GM19240 (cell line): Measurements from ENCODE around the gene GPRC5B.

Experiments used
- DNase-seq: peaks from one replicate; pipeline ENCODE4 v3.0.0; 2011; ENCODE audit warnings: low spot score; ENCODE audit not compliant: insufficient read length

GPRC5B gene

GRCh38 chr16:19872179-19872863 lies 12.3 kb downstream of the GPRC5B start:
- DNase-seq, result no peak

- no peak for DNase-seq
Observed at GRCh38 chr16:19871721-19872120, 12.9 kb downstream of the GPRC5B start.

- no peak for DNase-seq
Observed at GRCh38 chr16:19868421-19868820, 16.2 kb downstream of the GPRC5B start.

- DNase-seq, result no peak
Observed at GRCh38 chr16:19864566-19864965, 20.1 kb downstream of the GPRC5B start.

GRCh38 chr16:19863990-19864389 lies 20.7 kb downstream of the GPRC5B start:
- DNase-seq, result no peak

GRCh38 chr16:19861811-19862327 lies 22.8 kb downstream of the GPRC5B start:
- no peak for DNase-seq

GRCh38 chr16:19861133-19861532 lies 23.5 kb downstream of the GPRC5B start:
- DNase-seq, result no peak

GRCh38 chr16:19860166-19861041 lies 24.2 kb downstream of the GPRC5B start:
- no peak for DNase-seq

- no peak for DNase-seq
Observed at GRCh38 chr16:19859603-19860002, 25.0 kb downstream of the GPRC5B start.

- DNase-seq, result no peak
Observed at GRCh38 chr16:19859166-19859565, 25.5 kb downstream of the GPRC5B start.

GRCh38 chr16:19858340-19859018 lies 26.2 kb downstream of the GPRC5B start:
- DNase-seq, result no peak

- no peak for DNase-seq
Observed at GRCh38 chr16:19857593-19858339, 26.9 kb downstream of the GPRC5B start.

- no peak for DNase-seq
Observed at GRCh38 chr16:19856120-19856519, 28.5 kb downstream of the GPRC5B start.

- DNase-seq, result no peak
Observed at GRCh38 chr16:19854543-19854876, 30.1 kb downstream of the GPRC5B start.

GRCh38 chr16:19853742-19854542 lies 30.7 kb downstream of the GPRC5B start:
- no peak for DNase-seq

- DNase-seq, result no peak
Observed at GRCh38 chr16:19853132-19853741, 31.4 kb downstream of the GPRC5B start.

- no peak for DNase-seq
Observed at GRCh38 chr16:19851476-19851875, 33.2 kb downstream of the GPRC5B start.

- DNase-seq, result no peak
Observed at GRCh38 chr16:19850131-19850817, 34.4 kb downstream of the GPRC5B start.

- DNase-seq, result no peak
Observed at GRCh38 chr16:19848756-19849155, 35.9 kb downstream of the GPRC5B start.
